HG02763 (cell line): ENCODE measurements around the gene MEAF6.
"Not testable (repeated sequence)": the region's sequence is repeated elsewhere in the genome, so short reads cannot be mapped to it uniquely, and the experiment has no call there.

Experiments used
- ATAC-seq: cut with Tn5 transposase; IDR thresholded peaks from one replicate; pipeline ENCODE4 v1.9.1; 2021; ENCODE audit warnings: mild to moderate bottlenecking, moderate library complexity; ENCODE audit not compliant: unreplicated experiment

The MEAF6 gene

GRCh38 chr1:37514350-37515184 lies at the start of gene MEAF6:
MEAF6 (minus strand) TSS chr1:37514766; CDS start chr1:37514746, 20 bp downstream.
- ATAC-seq: peak; percentile 93

- ATAC-seq: no peak
Measured at GRCh38 chr1:37562984-37563383, 48.4 kb upstream of the MEAF6 start.

DNA sequence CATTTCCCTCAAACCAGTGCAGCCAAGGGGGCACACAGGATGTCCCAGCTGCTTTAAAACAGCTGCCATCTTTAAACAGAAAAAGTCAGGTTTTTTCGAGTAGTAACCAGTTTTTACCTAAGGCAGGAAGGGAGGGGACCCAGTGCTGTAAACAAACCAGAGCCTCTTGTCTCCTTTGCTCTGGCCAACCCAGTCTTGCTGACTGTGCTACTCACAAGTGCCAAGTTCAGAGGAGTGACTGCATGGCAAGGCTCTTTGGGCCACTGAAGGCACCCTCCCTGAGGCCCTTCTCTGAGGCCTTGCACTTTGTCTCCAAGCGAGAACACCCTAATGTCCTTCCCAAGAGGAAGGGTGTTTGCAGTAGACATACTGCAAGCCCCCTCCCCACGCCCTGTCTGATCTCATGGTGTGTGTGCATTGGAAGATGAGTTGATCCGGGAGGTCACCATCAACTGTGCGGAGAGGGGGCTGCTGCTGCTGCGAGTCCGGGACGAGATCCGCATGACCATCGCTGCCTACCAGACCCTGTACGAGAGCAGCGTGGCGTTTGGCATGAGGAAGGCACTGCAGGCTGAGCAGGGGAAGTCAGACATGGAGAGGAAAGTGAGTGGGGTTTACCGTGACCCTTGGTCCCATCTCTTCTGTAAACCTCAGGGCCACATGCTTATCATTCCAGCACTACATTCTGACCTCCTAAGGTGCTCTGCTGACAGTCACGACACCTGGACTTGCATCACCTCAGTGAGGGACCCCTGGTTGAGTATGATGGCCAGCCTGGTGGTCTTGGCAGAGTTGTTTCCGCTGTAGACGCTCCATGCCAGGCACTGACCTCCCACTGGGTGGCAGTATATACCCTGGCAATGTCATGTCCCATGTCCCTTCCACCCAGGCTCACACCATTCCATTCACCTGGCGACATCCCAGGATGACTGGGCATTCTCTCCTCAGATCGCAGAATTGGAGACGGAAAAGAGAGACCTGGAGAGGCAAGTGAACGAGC lies 46.9 kb upstream of the MEAF6 start:
- ATAC-seq: no peak

DNA sequence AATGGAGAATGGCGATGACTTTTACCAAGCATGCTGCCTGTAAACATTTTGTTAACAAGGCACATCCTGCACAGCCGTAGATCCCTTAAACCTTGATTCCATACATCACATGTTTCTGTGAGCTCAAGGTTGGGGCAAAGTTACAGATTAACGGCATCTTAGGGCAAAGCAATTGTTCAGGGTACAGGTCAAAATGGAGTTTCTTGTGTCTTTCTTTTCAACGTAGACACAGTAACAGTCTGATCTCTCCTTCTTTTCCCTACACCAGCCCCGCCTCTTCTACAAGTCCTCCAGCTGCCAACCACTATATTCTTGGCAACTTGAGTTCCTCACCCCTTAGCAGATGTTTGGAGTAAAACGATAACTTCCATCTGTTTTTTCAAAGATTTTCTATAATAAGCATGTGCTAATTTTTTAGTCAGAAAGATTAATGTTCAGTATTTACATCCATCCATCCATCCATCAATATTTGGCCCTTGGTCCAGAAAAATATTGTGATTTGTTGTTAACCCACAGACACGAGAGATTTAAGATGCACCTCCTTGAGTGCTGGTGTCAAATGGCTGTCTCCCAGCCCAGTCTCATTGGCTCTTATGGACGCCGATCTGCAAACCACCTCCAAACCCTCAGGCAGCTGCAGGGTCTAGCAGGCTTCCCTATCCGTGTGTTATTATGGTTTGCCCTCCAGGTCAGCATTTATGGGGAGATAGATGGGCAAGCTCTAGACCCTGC lies 46.0 kb upstream of the MEAF6 start:
- no peak for ATAC-seq

DNA sequence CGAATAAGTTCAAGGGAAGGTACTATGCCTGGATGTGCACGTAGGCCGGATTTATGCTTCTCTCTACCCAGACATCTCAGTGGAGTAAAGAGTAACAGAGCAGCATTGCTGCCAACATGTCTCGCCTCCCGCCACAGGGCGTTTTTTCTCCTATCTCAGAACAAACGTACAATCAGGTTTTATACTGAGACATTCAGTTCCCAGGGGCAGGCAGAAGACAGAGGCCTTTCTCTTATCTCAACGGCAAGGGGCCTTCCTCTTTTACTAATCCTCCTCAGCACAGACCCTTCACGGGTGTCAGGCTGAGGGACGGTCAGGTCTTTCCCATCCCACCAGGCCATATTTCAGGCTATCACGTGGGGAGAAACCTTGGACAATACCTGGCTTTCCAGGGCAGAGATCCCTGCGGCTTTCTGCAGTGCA lies 45.4 kb upstream of the MEAF6 start:
- not testable (repeated sequence) for ATAC-seq

- ATAC-seq: no peak
Measured at GRCh38 chr1:37559080-37559479, 44.5 kb upstream of the MEAF6 start.

DNA sequence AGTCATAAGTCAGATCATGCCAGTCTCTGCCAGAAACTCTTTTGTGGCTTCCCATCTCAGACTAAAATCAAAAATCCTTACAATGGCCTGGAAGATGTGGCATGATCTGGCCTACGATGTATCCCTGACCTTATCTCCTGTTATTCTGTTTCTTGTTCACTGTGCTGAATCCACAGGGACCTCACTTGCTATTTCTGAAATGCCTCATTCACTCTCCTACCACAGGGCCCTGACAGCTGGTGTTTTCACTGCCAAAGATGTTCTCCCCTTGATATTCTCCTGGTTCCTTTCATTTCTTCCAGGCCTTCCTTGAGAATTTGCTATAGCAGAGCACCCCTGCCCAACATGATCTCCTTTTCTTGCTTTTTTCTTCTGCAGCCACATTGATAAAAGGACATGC lies 43.8 kb upstream of the MEAF6 start:
- no peak for ATAC-seq

- ATAC-seq: no peak
Measured at GRCh38 chr1:37557402-37557801, 42.8 kb upstream of the MEAF6 start.

DNA sequence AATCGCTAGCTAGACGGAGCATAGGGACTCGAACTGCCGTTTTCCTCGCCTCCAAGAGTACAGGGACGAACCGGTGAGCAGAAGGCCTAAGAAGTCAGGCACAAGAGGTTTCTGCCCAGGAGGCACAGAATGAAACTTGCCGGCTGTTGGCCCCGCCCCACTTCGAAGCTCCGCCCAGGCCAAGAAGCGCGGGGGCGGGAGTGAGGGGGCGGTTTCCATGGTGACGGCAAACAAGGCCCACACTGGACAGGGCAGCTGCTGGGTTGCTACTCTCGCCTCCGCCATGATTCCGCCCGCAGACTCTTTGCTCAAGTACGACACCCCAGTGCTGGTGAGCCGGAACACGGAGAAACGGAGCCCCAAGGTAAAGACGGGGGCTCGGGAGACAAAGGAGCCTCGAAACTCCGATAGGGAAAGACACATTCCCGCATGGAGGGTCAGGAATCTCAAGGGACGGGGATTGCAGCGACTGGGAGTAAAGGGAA lies 42.2 kb upstream of the MEAF6 start, which contains the start of gene DNALI1:
TSS of gene DNALI1 (plus strand) at position 229 of the 485 bp plus-strand sequence. CDS start at position 284, 55 bp downstream.
- ATAC-seq: no peak

DNA sequence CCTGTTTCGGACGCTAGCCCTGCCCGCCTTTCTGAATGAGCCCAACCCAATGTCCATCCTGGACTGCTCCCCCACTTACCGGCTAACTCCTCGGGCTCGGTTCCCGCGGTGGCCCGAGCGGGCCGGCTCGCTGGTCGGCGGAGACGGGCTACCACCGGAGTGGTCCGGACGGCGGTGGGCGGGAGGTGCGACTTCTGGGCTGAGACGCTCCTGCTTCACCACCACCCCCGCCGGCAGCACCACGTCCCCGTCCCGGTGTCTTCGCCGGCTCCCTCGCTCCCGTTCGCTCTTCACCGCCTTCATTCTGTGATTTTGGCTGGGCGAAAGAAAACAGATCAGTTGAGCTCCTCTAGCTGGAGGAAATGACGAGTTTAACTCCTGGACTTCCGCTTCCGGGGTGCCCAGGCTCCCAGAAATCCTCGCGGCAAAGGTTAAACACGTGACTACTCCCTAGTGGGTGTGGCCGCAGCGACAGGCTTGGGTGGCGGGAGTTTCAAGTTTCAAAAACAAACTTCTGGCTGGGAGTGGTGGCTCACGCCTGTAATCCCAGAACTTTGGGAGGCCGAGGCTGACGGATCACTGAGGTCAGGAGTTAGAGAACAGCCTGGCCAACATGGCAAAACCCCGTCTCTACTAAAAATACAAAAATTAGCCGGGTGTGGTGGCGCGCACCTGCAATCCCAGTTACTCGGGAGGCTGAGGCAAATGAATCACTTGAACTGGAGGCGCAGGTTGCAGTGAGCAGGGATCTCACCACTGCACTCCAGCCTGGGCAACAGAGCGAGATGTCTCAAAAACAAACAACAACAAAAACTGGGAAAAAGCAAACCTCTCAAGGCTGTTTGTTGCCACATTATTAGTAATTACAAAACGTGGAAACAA lies 39.6 kb upstream of the MEAF6 start, which contains the start of gene SNIP1:
TSS of gene SNIP1 (minus strand) at position 367 of the 882 bp plus-strand sequence. CDS start at position 303, 64 bp downstream.
- ATAC-seq: peak; percentile 81

DNA sequence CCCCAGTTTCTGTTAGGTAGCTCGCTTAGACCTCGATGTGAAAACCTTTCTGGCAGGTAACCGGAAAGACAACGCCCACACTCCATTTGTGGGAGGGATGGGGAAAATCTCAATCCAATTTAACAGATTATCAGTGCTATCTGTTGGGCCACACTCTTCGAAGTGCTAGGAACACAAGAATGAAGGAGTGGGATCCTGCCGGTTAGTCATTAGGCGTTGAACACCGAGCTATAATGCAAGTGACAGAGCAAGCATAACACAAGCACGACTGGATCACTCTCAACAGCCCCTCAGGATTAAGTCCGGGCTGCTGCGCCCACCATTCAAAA lies 39.0 kb upstream of the MEAF6 start:
- no peak for ATAC-seq

DNA sequence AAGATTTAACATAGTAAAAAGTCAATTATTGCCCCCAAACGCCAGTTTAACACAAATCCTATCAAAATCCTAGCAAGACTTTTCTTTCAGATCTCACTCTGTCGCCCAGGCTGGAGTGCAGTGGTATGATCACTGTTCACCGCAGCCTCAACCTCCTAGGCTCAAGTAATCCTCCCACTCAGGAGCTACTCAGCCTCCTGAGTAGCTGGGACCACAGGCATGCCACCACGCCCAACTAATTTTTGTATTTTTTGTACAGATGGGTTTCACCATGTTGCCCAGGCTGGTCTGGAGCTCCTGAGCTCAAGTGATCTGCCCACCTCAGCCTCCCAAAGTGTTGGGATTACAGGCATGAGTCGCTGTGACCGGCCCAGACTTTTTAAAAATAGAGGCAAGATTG lies 34.8 kb upstream of the MEAF6 start:
- no peak for ATAC-seq

GRCh38 chr1:37545019-37545418 lies 30.5 kb upstream of the MEAF6 start:
- ATAC-seq: no peak

DNA sequence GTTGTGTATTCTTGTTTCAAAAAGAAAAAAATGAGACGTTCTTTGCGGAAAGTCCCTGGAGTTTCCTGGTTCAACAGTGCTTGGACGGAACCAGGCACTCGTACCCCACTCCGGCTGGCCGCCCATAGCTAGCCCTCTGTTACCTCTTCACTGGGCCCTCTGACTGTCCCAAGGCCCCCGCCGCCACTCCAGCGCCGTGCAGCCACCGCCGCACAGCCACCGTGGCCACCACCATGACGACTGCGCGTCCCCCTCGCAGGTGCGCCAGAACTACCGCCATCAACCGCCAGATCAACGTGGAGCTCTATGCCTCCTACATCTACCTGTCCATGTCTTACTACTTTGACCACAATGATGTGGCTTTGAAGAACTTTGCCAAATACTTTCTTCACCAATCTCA lies 30.0 kb upstream of the MEAF6 start:
- ATAC-seq: no peak

DNA sequence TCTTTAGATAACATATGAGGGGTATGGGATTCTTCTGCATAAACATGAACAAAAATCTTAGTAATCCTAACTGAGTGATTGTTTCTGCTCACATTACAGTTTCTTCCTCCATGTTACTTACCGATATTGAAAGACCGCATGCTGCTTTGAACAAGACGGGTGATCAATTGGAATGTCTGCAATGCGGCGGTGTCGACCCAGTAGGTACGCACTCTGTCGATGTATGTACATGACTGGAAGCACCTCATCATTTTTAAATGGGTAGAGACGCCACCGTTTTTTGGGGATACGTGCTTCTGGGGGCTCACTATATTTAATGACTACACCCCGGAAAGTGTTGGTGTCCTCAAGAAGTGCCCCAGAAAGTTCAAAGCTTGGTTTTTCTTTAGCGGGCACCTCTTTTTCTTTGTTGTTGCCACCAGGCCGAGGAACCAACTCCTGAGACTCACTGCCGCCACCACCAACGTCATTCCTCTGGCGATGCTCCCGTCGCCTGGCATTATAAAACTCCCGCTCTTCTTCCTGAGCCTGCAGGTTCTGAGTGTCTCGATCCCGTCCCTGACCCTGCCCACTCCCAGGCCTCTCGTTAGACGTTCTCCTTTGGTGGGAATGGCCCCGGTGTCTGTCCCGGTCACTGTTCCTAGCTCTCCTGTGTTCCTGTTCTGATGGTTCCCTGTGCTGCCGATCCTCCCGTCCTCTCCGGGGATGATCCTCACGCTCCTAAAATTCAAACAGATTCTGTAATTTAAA lies 25.6 kb upstream of the MEAF6 start:
- no peak for ATAC-seq

GRCh38 chr1:37539154-37539553 lies 24.6 kb upstream of the MEAF6 start:
- ATAC-seq: not testable (repeated sequence)

DNA sequence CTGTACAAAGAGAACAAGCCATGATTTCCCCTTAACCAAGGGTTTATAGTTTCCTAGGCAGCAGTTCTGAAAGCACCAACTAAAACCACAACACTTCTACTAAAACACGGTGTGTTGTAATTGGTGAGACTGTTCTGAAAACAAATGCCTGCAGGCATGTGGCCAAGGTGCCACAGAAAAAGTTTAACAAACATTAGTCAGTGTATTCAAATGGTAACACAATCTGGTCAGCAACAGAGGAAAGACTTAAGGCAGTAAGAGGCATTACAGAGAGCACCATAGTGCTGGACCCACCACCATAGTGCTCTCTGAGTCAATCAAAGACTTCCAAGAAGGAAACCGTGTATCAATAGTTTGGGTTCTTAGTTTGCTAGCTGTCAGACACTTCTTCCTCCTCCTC lies 22.8 kb upstream of the MEAF6 start:
- no peak for ATAC-seq

DNA sequence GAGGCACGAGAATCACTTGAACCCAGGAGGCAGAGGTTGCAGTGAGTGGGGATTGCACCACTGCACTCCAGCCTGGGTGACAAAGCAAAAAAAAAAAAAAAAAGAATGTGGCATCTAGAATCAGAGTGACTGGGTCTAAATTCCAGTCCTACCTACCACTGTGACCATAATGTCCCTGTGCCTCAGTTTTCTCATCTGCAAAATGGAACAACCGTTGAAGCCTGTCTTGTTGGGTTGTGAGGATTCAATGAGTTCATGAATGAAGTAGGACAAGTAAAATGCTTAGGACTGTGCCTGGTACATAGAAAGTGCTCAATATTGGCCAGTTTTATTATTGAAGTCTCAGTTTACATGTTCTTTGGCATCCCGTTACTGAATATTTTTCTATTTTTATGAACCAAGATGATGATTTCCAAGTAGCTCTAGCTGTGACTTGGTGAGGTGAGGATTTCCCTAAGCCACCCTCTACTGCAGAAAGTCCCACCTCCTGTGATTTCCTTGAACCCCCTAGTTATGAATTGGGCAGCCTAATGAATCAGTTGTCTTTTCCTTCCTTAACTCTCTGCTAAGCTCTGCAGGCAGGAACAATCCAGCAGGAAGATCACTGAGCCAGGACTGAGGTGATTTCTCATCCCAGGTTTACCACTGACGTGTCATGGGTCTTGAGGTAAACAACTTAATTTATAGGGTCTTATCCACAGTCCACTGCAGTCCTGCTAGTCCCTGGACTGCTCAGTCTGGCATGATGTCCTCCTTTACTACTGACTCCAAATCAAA lies 18.9 kb upstream of the MEAF6 start:
- ATAC-seq: no peak
